ENCODE measurements around the gene C9orf85. TPM values are rescaled to one million over a fixed set of nuclear protein-coding genes. Genes with fewer than 3 reads are reported as not detected.

C9orf85 gene
- total RNA-seq, 1 donor from 2014 or later, result 29.3 TPM

- Mint-ChIP-seq H3K36me3 (peaks cover 43% of the 10 kb centered on the region), H3K4me1 (no peaks in the 10 kb centered on the region), H3K27ac (no peak overlapping the region), H3K4me3 (no peak overlapping the region), H3K9me3 (peaks cover 41% of the 10 kb centered on the region), H3K27me3 (ENCODE audit: insufficient read depth, low read depth) (peaks cover 2% of the 10 kb centered on the region)
- Histone ChIP-seq H3K4me1 (no peaks in the 10 kb centered on the region), H3K4me2 (no peak overlapping the region), H3K27me3 (no peaks in the 10 kb centered on the region), H3K9me3 (ENCODE audit: low read depth) (peaks cover 11% of the 10 kb centered on the region), H3K36me3 (peaks cover 20% of the 10 kb centered on the region), H3K4me3 (no peak overlapping the region), H2AFZ (replicated peaks) (no peak overlapping the region), H4K20me1 (ENCODE audit: low read depth) (peaks cover 50% of the 10 kb centered on the region), H3F3A (ENCODE audit: low read depth) (peaks cover 10% of the 10 kb centered on the region), H3K79me2 (ENCODE audit: low read depth) (peaks cover 100% of the 10 kb centered on the region), H3K27ac (no peak overlapping the region), H3K9ac (no peak overlapping the region)
- DNase-seq (ENCODE audit: low spot score), result no peak
- TF ChIP-seq CTCF (IDR thresholded peaks at IDR 0.05) (no peak), EZH2phosphoT487 (IDR thresholded peaks at IDR 0.05) (no peak), EZH2 (IDR thresholded peaks at IDR 0.05) (no peak)
These were observed 35.3 kb upstream of the C9orf85 start for GRCh38 chr9:71876106-71876505.

GRCh38 chr9:71876829-71877228, 34.6 kb upstream of the C9orf85 start:
- no peak overlapping the region for H3K27ac Mint-ChIP-seq
- TF ChIP-seq EZH2phosphoT487 (IDR thresholded peaks at IDR 0.05), result no peak
- TF ChIP-seq CTCF (IDR thresholded peaks at IDR 0.05), result no peak
- TF ChIP-seq EZH2 (IDR thresholded peaks at IDR 0.05), result no peak
- Histone ChIP-seq H3K27ac (no peak overlapping the region), H3K4me3 (no peak overlapping the region), H3K4me1 (no peaks in the 10 kb centered on the region), H3K36me3 (peaks cover 20% of the 10 kb centered on the region), H3K27me3 (no peaks in the 10 kb centered on the region), H3K9me3 (ENCODE audit: low read depth) (peaks cover 11% of the 10 kb centered on the region), H3K4me2 (no peak overlapping the region), H3K9ac (no peak overlapping the region), H3K79me2 (ENCODE audit: low read depth) (peaks cover 100% of the 10 kb centered on the region), H2AFZ (replicated peaks) (no peak overlapping the region), H3F3A (ENCODE audit: low read depth) (peaks cover 9% of the 10 kb centered on the region), H4K20me1 (ENCODE audit: low read depth) (peaks cover 43% of the 10 kb centered on the region)
- no peaks in the 10 kb centered on the region for H3K4me1 Mint-ChIP-seq
- H3K27me3 Mint-ChIP-seq (ENCODE audit: insufficient read depth, low read depth), result peaks cover 2% of the 10 kb centered on the region
- no peak for DNase-seq (ENCODE audit: low spot score)
- H3K36me3 Mint-ChIP-seq, result peaks cover 47% of the 10 kb centered on the region
- peaks cover 47% of the 10 kb centered on the region for H3K9me3 Mint-ChIP-seq
- H3K4me3 Mint-ChIP-seq, result no peak overlapping the region

- no peak overlapping the region for H3K27ac Mint-ChIP-seq
These were observed 32.8 kb upstream of the C9orf85 start for GRCh38 chr9:71878327-71879274.

More at GRCh38 chr9:71878327-71879274, 32.8 kb upstream of the C9orf85 start:
- Mint-ChIP-seq H3K9me3 (peaks cover 65% of the 10 kb centered on the region), H3K27me3 (ENCODE audit: insufficient read depth, low read depth) (peaks cover 2% of the 10 kb centered on the region), H3K4me3 (no peak overlapping the region), H3K36me3 (peaks cover 53% of the 10 kb centered on the region), H3K4me1 (no peaks in the 10 kb centered on the region)
- H3K36me3 ChIP-seq, result peaks cover 14% of the 10 kb centered on the region
- H3K4me1 ChIP-seq, result no peaks in the 10 kb centered on the region
- peaks cover 100% of the 10 kb centered on the region for H3K79me2 ChIP-seq (ENCODE audit: low read depth)
- H2AFZ ChIP-seq (replicated peaks), result no peak overlapping the region
- peaks cover 14% of the 10 kb centered on the region for H3K9me3 ChIP-seq (ENCODE audit: low read depth)
- H3K4me3 ChIP-seq, result no peak overlapping the region
- DNase-seq (ENCODE audit: low spot score), result no peak
- peaks cover 37% of the 10 kb centered on the region for H4K20me1 ChIP-seq (ENCODE audit: low read depth)
- TF ChIP-seq EZH2 (IDR thresholded peaks at IDR 0.05), result no peak
- no peak for TF ChIP-seq CTCF (IDR thresholded peaks at IDR 0.05)
- no peak for TF ChIP-seq EZH2phosphoT487 (IDR thresholded peaks at IDR 0.05)
- peaks cover 4% of the 10 kb centered on the region for H3F3A ChIP-seq (ENCODE audit: low read depth)
- H3K9ac ChIP-seq, result no peak overlapping the region
- H3K4me2 ChIP-seq, result no peak overlapping the region
- H3K27ac ChIP-seq, result no peak overlapping the region
- no peaks in the 10 kb centered on the region for H3K27me3 ChIP-seq
